NCI-H146 treated with DMSO at 0.1 percent for 48 hours (cell line): ENCODE measurements around the gene EIF3K.
"Not testable (repeated sequence)": the region's sequence is repeated elsewhere in the genome, so short reads cannot be mapped to it uniquely, and the experiment has no call there.

Experiments used
- DNase-seq: peaks from one replicate; lab custom pipeline; 2025; ENCODE audit not compliant: unreplicated experiment; lab: John Stamatoyannopoulos, UW

The EIF3K gene

GRCh38 chr19:38617764-38618589 is 1.0 kb upstream of the EIF3K start, which contains the start of gene MAP4K1:
Gene MAP4K1 (minus strand): TSS chr19:38617953. CDS start chr19:38617895, 58 bp downstream.
- DNase-seq: no peak

GRCh38 chr19:38619361-38620174 is 580 bp downstream of the EIF3K start:
- DNase-seq: no peak

GRCh38 chr19:38624822-38625221 is 5.8 kb downstream of the EIF3K start:
- DNase-seq: no peak

GRCh38 chr19:38626401-38626800 is 7.4 kb downstream of the EIF3K start:
- DNase-seq: no peak

GRCh38 chr19:38629568-38629967 is 10.6 kb downstream of the EIF3K start:
- no peak for DNase-seq

GRCh38 chr19:38631301-38631700 is 12.3 kb downstream of the EIF3K start:
- not testable (repeated sequence) for DNase-seq

GRCh38 chr19:38631811-38632475 is 13.0 kb downstream of the EIF3K start:
- DNase-seq: not testable (repeated sequence)

GRCh38 chr19:38632476-38633213 is 13.7 kb downstream of the EIF3K start:
- DNase-seq: no peak

- DNase-seq: peak; percentile 12
Measured at GRCh38 chr19:38634757-38635482, 15.9 kb downstream of the EIF3K start.

- no peak for DNase-seq
Measured at GRCh38 chr19:38635483-38636399, 16.8 kb downstream of the EIF3K start.

- DNase-seq: no peak
Measured at GRCh38 chr19:38638461-38638860, 19.5 kb downstream of the EIF3K start.

- no peak for DNase-seq
Measured at GRCh38 chr19:38639679-38640078, 20.7 kb downstream of the EIF3K start.

GRCh38 chr19:38640368-38640767 is 21.4 kb downstream of the EIF3K start:
- no peak for DNase-seq

GRCh38 chr19:38642176-38642575 is 23.2 kb downstream of the EIF3K start:
- no peak for DNase-seq

- no peak for DNase-seq
Measured at GRCh38 chr19:38644719-38645118, 25.7 kb downstream of the EIF3K start.

GRCh38 chr19:38647368-38647965 is 28.5 kb downstream of the EIF3K start, which contains the start of gene ACTN4:
Gene ACTN4 (plus strand): TSS chr19:38647649. CDS start chr19:38647746, 97 bp downstream.
- DNase-seq: peak; percentile 86

GRCh38 chr19:38647966-38648768 is 29.2 kb downstream of the EIF3K start:
- DNase-seq: no peak
